Esophagus squamous epithelium (tissue), 5 donors: ENCODE results near the gene CCDC78. TPM values are rescaled to one million over a fixed set of nuclear protein-coding genes. Genes with fewer than 3 reads are reported as not detected.

Experiments
- DNase-seq: peaks from one replicate; lab custom pipeline; 2025; lab: John Stamatoyannopoulos, UW
- H3K27ac ChIP-seq, 4 donors: fragments of 200-600 bp; sonication (generic); one replicate each; pipeline ENCODE4 v1.5.1; 2016 to 2019; ENCODE audit warnings: mild to moderate bottlenecking in 1 of 4
- H3K27me3 ChIP-seq, 4 donors: fragments of 200-600 bp; sonication (generic); 1 replicate in 3 of 4; 2 replicates in 1 of 4; pipeline versions ENCODE4 v1.5.1 to v1.6.0; 2017 to 2021; ENCODE audit warnings: antibody characterized with exemption in 1 of 4
- H3K36me3 ChIP-seq, 3 donors: fragments of 200-600 bp; sonication (generic); one replicate each; pipeline ENCODE4 v1.5.1; 2016 to 2019
- H3K4me1 ChIP-seq, 3 donors: fragments of 200-600 bp; sonication (generic); one replicate each; pipeline ENCODE4 v1.5.1; 2017 to 2019
- H3K4me3 ChIP-seq, 4 donors: fragments of 200-600 bp; sonication (generic); 1 replicate in 3 of 4; 2 replicates in 1 of 4; pipeline ENCODE4 v1.5.1; 2016 to 2019; ENCODE audit warnings: mild to moderate bottlenecking in 2 of 4, moderate library complexity in 1 of 4
- H3K9me3 ChIP-seq, 3 donors: fragments of 200-600 bp; sonication (generic); one replicate each; pipeline ENCODE4 v1.5.1; 2016 to 2019
- CTCF ChIP-seq, 6 experiments: fragments of 450-650 bp in 4 of 6; fragments of 200-600 bp in 2 of 6; sonication (generic) in 2 of 6; IDR thresholded peaks; one replicate each; pipeline ENCODE4 v1.5.1; 2016 to 2019; ENCODE audit warnings: antibody characterized with exemption in 6 of 6, mild to moderate bottlenecking in 4 of 6, moderate library complexity in 4 of 6
- POLR2A ChIP-seq, 4 donors: fragments of 450-650 bp; IDR thresholded peaks; one replicate each; pipeline ENCODE4 v1.6.1; 2017; ENCODE audit warnings: antibody characterized with exemption in 4 of 4, mild to moderate bottlenecking in 4 of 4, moderate library complexity in 3 of 4
- WGBS, 2 donors: methylation state at CpG; one replicate each; pipeline ENCODE4 v1.1.5; 2018; 5-methylcytosine and 5-hydroxymethylcytosine counted together
- intact Hi-C: fragments of 100-400 bp; cut with DNase I; formaldehyde crosslinking; loops from one replicate; pipeline ENCODE4 v1.15.0; 2022
- total RNA-seq, 4 donors: library from RNA; depleted of rRNA; stranded (reverse); fragments of >200 nt; gene quantifications; one replicate each; pipeline ENCODE4 v1.1.0, GENCODE V29; 2016
- donor health status: DM: yes; HTN: yes; CAD: no.

Gene CCDC78
- total RNA-seq, 4 donors from 2014 or later, result under 0.01 to 1.0 (median 0.47) TPM

GRCh38 chr16:770411-770810 is 44.2 kb upstream of the CCDC78 start:
- no CpG with 5 or more reads among the region's 13 CpGs for WGBS, 2 donors

GRCh38 chr16:769934-770333 is 43.7 kb upstream of the CCDC78 start:
- H3K4me3 ChIP-seq, result no peak overlapping the region
- no peak overlapping the region for H3K27ac ChIP-seq
- H3K9me3 ChIP-seq, result no peaks in the 10 kb centered on the region
- intact Hi-C loops, result no loop called here
- no peak for TF ChIP-seq CTCF (IDR thresholded peaks at IDR 0.05)
- TF ChIP-seq POLR2A (IDR thresholded peaks at IDR 0.05), result no peak
- peaks cover 0 to 9% (median 0%) of the 10 kb centered on the region in 3 donors for H3K4me1 ChIP-seq
- H3K27me3 ChIP-seq, result peaks cover 0 to 43% (median 0%) of the 10 kb centered on the region in 4 donors
- DNase-seq, result no peak
- H3K36me3 ChIP-seq, result no peaks in the 10 kb centered on the region
- 90% methylated on average over 2 of the region's 19 CpGs; no CpG with 5 or more reads in 1 of the 2 donors for WGBS, 2 donors

More at GRCh38 chr16:770411-770810, 44.2 kb upstream of the CCDC78 start:
- no peak for DNase-seq
- H3K27me3 ChIP-seq, result peaks cover 0 to 43% (median 0%) of the 10 kb centered on the region in 4 donors
- no peak for TF ChIP-seq CTCF (IDR thresholded peaks at IDR 0.05)
- no peak for TF ChIP-seq POLR2A (IDR thresholded peaks at IDR 0.05)
- no peaks in the 10 kb centered on the region for H3K9me3 ChIP-seq
- no peak overlapping the region for H3K4me3 ChIP-seq
- H3K27ac ChIP-seq, result no peak overlapping the region
- intact Hi-C loops, result no loop called here
- no peaks in the 10 kb centered on the region for H3K36me3 ChIP-seq
- peaks cover 0 to 9% (median 0%) of the 10 kb centered on the region in 3 donors for H3K4me1 ChIP-seq

- intact Hi-C loops, result no loop called here
- H3K9me3 ChIP-seq, result no peaks in the 10 kb centered on the region
- WGBS, 2 donors, result no CpG with 5 or more reads among the region's 20 CpGs
- TF ChIP-seq POLR2A (IDR thresholded peaks at IDR 0.05) (no peak), CTCF (IDR thresholded peaks at IDR 0.05) (no peak)
- H3K36me3 ChIP-seq, result no peaks in the 10 kb centered on the region
- H3K27me3 ChIP-seq, result peaks cover 0 to 43% (median 0%) of the 10 kb centered on the region in 4 donors
- H3K27ac ChIP-seq, result no peak overlapping the region
- H3K4me3 ChIP-seq, result no peak overlapping the region
- no peak for DNase-seq
- peaks cover 0 to 9% (median 0%) of the 10 kb centered on the region in 3 donors for H3K4me1 ChIP-seq
Observed at GRCh38 chr16:769184-769784, 43.0 kb upstream of the CCDC78 start.

- peaks cover 0 to 9% (median 0%) of the 10 kb centered on the region in 3 donors for H3K4me1 ChIP-seq
- WGBS, 2 donors, result 13 to 41% methylated on average over 3 to 8 of the region's 21 CpGs
- H3K4me3 ChIP-seq, result no peak overlapping the region
- TF ChIP-seq CTCF (IDR thresholded peaks at IDR 0.05) (no peak), POLR2A (IDR thresholded peaks at IDR 0.05) (no peak)
- H3K9me3 ChIP-seq, result no peaks in the 10 kb centered on the region
- no peak for DNase-seq
- H3K36me3 ChIP-seq, result no peaks in the 10 kb centered on the region
- intact Hi-C loops, result no loop called here
- no peak overlapping the region for H3K27ac ChIP-seq
- H3K27me3 ChIP-seq, result peaks cover 0 to 46% (median 0%) of the 10 kb centered on the region in 4 donors
Observed at GRCh38 chr16:768428-768827, 42.2 kb upstream of the CCDC78 start.

GRCh38 chr16:767743-768235 is 41.5 kb upstream of the CCDC78 start:
- WGBS, 2 donors, result 30% methylated on average over 2 to 4 of the region's 38 CpGs
- Histone ChIP-seq H3K9me3 (no peaks in the 10 kb centered on the region), H3K4me1 (peaks cover 0 to 9% (median 0%) of the 10 kb centered on the region in 3 donors), H3K27ac (no peak overlapping the region), H3K27me3 (peaks cover 0 to 51% (median 0%) of the 10 kb centered on the region in 4 donors), H3K4me3 (no peak overlapping the region), H3K36me3 (no peaks in the 10 kb centered on the region)
- TF ChIP-seq CTCF (IDR thresholded peaks at IDR 0.05) (no peak), POLR2A (IDR thresholded peaks at IDR 0.05) (no peak)
- intact Hi-C loops, result no loop called here
- no peak for DNase-seq
